GM12801 (cell line): ENCODE data around the gene ADAMTS9.

Experiments
- CTCF ChIP-seq: IDR thresholded peaks from one replicate; pipeline ENCODE4 v1.5.1; 2011; ENCODE audit warnings: control low read depth; ENCODE audit not compliant: insufficient read length; ENCODE audit errors: extremely low read depth

The ADAMTS9 gene

GRCh38 chr3:64612916-64613526, 74.8 kb downstream of the ADAMTS9 start:
- no peak for TF ChIP-seq CTCF

GRCh38 chr3:64612082-64612860, 75.5 kb downstream of the ADAMTS9 start:
- TF ChIP-seq CTCF: no peak

GRCh38 chr3:64608741-64609140, 79.1 kb downstream of the ADAMTS9 start:
- no peak for TF ChIP-seq CTCF

- TF ChIP-seq CTCF: no peak
Observed at GRCh38 chr3:64607032-64607551, 80.7 kb downstream of the ADAMTS9 start.

- TF ChIP-seq CTCF: no peak
Observed at GRCh38 chr3:64604313-64604712, 83.5 kb downstream of the ADAMTS9 start.

- no peak for TF ChIP-seq CTCF
Observed at GRCh38 chr3:64601824-64602223, 86.0 kb downstream of the ADAMTS9 start.

- no peak for TF ChIP-seq CTCF
Observed at GRCh38 chr3:64600246-64600950, 87.4 kb downstream of the ADAMTS9 start.
